Measurements from ENCODE around the gene GPR162.

The GPR162 gene

GRCh38 chr12:6821591-6822425, at the start of gene GPR162:
Gene GPR162, plus strand, starts transcription at chr12:6821821. Its CDS starts 2,078 bp downstream, at chr12:6823899.
- no peak for DNase-seq (ENCODE audit: low read depth)

GRCh38 chr12:6772331-6772695, 49.3 kb upstream of the GPR162 start, which contains the start of gene LAG3:
Gene LAG3, plus strand, starts transcription at chr12:6772520. Its CDS starts 333 bp downstream, at chr12:6772853.
- DNase-seq (ENCODE audit: low read depth) = no peak

DNA sequence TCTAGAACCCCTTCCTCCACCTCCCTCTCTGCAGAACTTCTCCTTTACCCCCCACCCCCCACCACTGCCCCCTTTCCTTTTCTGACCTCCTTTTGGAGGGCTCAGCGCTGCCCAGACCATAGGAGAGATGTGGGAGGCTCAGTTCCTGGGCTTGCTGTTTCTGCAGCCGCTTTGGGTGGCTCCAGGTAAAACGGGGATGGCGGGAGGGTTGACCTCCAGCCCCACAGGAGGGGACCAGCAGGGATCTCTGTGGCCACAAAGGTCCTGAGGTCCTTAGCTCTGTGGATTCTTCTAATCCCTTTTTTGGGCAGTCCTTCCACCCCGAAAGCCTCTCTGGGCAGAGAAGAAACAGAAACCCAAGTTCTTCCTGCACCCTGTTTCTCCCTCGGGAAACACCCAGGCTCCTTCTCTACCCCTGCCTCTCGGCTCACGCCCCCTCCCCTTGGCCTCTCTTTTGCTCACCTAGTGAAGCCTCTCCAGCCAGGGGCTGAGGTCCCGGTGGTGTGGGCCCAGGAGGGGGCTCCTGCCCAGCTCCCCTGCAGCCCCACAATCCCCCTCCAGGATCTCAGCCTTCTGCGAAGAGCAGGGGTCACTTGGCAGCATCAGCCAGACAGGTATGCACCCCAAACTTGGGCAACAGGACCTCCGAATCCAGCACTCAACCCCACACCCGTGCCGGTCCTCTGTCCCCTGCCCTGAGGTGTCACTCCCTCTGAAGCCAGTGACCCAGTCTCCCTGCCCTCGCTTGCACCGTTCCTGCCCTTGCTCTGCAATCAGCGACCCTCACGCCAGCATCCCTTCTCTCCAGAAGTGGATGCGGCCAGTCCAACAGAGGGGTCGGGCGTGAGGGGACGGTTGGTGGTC, 48.7 kb upstream of the GPR162 start:
- no peak for DNase-seq (ENCODE audit: low read depth)

- DNase-seq (ENCODE audit: low read depth) = no peak
These were observed 47.9 kb upstream of the GPR162 start for GRCh38 chr12:6773590-6774351.

- DNase-seq (ENCODE audit: low read depth) = no peak
These were observed 47.0 kb upstream of the GPR162 start for GRCh38 chr12:6774499-6775062.

- no peak for DNase-seq (ENCODE audit: low read depth)
These were observed 46.1 kb upstream of the GPR162 start for GRCh38 chr12:6775185-6776174.

DNA sequence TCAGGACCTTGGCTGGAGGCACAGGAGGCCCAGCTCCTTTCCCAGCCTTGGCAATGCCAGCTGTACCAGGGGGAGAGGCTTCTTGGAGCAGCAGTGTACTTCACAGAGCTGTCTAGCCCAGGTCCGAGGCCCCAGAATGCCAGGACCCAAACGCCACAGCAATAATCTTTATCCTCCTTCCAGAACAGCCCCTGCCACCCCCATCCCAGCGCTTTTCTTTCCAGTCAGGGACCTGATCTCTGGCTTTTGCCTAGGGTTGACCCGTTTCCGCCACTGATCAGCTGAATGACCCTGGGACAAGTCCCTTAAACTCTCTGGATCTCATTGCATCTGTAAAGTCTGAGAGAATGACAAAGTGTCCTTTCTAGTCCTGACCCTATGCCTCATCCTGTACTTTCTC, 44.2 kb upstream of the GPR162 start:
- no peak for DNase-seq (ENCODE audit: low read depth)

GRCh38 chr12:6778217-6778573, 43.4 kb upstream of the GPR162 start:
- DNase-seq (ENCODE audit: low read depth) = no peak

- peak; percentile 86 for DNase-seq (ENCODE audit: low read depth)
These were observed 42.8 kb upstream of the GPR162 start for GRCh38 chr12:6778574-6779550.

GRCh38 chr12:6779708-6780432, 41.8 kb upstream of the GPR162 start:
- DNase-seq (ENCODE audit: low read depth) = no peak

DNA sequence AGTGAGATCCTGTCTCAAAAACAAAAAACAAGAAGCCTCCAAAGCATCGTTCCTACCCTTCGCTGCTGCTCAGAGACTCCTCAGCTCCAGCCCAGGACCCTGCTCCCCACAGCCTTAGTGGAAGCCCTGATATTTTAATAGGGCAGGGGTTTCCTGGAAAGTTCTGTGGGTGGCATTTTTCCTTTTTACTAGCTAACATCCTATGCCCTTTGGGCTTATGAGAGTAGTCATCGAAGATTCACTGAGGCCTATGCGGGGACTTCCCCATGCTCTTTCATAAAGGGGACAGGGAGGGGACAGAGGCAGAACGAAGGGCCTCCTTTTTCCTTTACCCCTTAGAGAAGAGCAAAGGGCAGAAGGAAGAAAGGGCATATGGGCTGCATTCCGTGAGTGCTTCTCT, 41.0 kb upstream of the GPR162 start:
- DNase-seq (ENCODE audit: low read depth) = no peak

- no peak for DNase-seq (ENCODE audit: low read depth)
These were observed 39.5 kb upstream of the GPR162 start for GRCh38 chr12:6782119-6782518.

DNA sequence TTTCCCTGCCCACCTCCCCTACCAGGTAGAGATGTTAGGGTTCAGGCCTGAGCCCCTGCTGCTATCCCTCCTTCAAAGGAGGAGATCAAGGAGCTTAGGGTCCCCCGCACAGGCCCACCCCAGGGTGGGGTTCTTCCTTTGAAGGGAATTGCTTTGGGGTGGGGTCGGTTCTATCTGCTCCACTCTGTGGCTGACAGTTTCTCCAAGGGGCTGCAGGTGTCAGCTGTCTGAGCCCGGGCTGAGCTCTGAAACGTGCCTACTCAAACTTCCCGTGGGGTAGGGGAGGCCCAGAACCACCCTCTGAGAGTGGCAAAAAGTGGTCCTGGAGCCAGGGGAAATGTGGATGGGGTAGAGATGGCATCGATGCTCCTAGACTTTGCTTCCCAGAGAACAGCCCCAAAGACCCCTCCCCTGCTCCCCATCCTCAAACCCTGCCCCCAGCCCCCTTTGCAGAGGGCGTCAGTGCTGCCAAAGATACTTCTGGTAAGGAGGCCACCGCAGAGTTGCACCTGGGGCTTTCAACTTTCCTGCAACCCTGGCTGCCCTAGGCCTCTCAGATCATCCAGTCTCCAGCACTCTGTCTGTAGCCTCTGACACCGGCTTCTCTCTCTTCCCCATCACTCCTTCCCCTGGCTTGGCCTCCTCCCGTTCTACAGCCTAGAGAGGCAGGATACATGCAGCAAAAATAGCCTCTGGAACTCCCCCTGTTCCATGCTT, 38.6 kb upstream of the GPR162 start:
- DNase-seq (ENCODE audit: low read depth) = no peak

GRCh38 chr12:6783828-6784227, 37.8 kb upstream of the GPR162 start:
- no peak for DNase-seq (ENCODE audit: low read depth)

GRCh38 chr12:6784296-6784695, 37.3 kb upstream of the GPR162 start:
- DNase-seq (ENCODE audit: low read depth) = no peak

GRCh38 chr12:6784761-6785160, 36.9 kb upstream of the GPR162 start:
- no peak for DNase-seq (ENCODE audit: low read depth)

DNA sequence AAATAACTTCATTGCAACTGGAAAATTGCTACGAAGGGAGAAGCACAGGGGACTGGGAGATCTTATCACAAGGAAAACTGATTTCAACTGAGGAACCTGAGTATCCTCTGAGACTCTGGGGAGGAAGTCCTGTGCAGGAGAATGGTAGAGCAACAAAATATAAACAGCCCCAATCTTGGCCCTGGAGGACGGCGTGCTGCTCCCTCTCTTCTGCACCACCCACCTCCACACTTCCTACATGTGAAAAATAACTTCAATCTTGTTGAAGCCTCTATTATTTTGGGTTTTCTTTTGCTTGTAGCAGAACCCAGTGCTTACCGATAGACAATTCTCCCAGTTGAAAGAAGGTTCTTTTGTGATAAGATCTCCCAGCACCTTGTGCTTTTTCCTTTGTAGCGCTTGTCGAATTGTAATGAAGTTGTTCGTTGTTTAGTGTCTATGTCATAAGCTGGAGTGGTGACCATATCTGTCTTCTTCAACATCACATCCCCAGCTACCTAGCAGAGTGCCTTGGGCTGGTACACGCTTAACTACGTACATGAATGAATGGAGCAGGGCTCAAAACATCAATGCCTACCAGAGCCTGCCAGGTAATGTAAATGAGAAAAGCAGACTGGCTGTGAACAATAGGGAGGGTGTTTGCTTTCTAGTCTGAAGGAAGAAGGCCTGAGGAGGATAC, 35.1 kb upstream of the GPR162 start:
- DNase-seq (ENCODE audit: low read depth) = no peak

GRCh38 chr12:6787309-6787708, 34.3 kb upstream of the GPR162 start:
- DNase-seq (ENCODE audit: low read depth) = no peak

Measured in fibroblast of the conjunctiva (primary cell).